AG10803 (cell line): ENCODE measurements around the gene CDKAL1.

Experiments
- DNase-seq: peaks from one replicate; pipeline ENCODE4 v3.0.0; 2010; ENCODE audit warnings: low read depth
- H3K4me3 ChIP-seq: 2 replicates; pipeline ENCODE4 v1.5.1; 2011; ENCODE audit warnings: mild to moderate bottlenecking, low read length, control low read depth
- TF ChIP-seq, protein P1 (sequence below): conservative IDR thresholded peaks from 2 replicates; pipeline ENCODE4 v1.5.1; 2011; ENCODE audit warnings: mild to moderate bottlenecking, low read length, control low read depth, inconsistent platforms

Gene CDKAL1

GRCh38 chr6:21067521-21067920, 533.3 kb downstream of the CDKAL1 start:
- no peak for DNase-seq
- TF ChIP-seq, protein P1, sequence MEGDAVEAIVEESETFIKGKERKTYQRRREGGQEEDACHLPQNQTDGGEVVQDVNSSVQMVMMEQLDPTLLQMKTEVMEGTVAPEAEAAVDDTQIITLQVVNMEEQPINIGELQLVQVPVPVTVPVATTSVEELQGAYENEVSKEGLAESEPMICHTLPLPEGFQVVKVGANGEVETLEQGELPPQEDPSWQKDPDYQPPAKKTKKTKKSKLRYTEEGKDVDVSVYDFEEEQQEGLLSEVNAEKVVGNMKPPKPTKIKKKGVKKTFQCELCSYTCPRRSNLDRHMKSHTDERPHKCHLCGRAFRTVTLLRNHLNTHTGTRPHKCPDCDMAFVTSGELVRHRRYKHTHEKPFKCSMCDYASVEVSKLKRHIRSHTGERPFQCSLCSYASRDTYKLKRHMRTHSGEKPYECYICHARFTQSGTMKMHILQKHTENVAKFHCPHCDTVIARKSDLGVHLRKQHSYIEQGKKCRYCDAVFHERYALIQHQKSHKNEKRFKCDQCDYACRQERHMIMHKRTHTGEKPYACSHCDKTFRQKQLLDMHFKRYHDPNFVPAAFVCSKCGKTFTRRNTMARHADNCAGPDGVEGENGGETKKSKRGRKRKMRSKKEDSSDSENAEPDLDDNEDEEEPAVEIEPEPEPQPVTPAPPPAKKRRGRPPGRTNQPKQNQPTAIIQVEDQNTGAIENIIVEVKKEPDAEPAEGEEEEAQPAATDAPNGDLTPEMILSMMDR, result no peak
- no peak overlapping the region for H3K4me3 ChIP-seq

DNA sequence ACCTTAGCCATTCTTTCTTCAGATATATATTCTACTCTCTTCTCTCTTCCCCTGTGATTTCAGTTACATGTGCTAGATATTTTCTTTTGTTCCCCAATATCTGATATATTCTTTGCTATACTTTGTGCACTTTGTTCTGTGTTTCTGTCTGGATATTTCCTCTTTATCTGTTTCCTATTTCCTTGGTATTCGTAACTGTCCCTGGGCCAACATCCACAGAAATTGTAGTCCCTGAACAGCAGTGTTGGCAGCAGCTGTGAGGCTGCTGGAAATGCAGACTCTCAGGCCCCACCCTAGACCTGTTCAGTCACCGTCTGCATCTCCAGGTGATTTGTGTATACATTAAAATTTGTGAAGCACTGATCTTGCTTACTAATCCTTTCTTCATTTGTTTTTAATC, 536.4 kb downstream of the CDKAL1 start:
- no peak for DNase-seq
- TF ChIP-seq, protein P1, result no peak
- no peak overlapping the region for H3K4me3 ChIP-seq

DNA sequence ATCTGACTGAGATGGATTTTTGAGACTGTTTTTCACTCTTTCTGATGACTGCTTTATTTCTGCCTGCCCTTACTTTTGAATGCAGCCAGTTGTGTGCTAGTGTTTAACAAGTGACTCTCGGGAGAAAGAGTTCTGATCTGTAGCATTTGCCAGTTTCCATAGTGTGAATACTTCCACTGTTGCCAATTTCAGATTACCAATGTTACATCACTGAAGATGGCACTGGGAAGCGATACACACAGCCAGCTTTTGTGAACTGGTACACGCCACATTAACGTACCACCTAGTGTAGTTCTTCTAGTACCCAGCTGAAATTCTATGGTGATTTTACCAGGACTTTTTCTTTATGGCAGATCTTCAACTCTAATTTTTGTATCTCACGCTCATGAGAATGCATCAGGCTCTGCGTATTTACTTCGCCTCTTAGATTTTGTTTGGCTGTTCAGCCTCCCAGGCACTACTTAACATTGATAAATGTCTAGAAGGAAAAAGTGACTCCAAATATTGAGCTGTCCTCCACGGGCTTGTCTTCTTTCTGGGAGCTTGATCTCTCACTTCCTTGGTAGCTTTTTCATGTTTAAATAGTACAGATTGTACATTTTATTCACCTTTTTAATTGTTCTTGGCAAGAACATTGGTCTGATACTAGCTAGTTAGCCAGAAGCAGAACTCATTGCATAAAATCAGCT, 537.7 kb downstream of the CDKAL1 start:
- DNase-seq, result no peak
- TF ChIP-seq, protein P1, result no peak
- H3K4me3 ChIP-seq, result no peak overlapping the region

GRCh38 chr6:21073318-21073839, 539.1 kb downstream of the CDKAL1 start:
- TF ChIP-seq, protein P1, result no peak
- no peak for DNase-seq
- H3K4me3 ChIP-seq, result no peak overlapping the region

GRCh38 chr6:21074484-21074883, 540.2 kb downstream of the CDKAL1 start:
- DNase-seq, result no peak
- TF ChIP-seq, protein P1, result no peak

GRCh38 chr6:21075986-21076385, 541.7 kb downstream of the CDKAL1 start:
- no peak overlapping the region for H3K4me3 ChIP-seq
- TF ChIP-seq, protein P1, result no peak
- DNase-seq, result no peak

More at GRCh38 chr6:21074484-21074883, 540.2 kb downstream of the CDKAL1 start:
- no peak overlapping the region for H3K4me3 ChIP-seq

DNA sequence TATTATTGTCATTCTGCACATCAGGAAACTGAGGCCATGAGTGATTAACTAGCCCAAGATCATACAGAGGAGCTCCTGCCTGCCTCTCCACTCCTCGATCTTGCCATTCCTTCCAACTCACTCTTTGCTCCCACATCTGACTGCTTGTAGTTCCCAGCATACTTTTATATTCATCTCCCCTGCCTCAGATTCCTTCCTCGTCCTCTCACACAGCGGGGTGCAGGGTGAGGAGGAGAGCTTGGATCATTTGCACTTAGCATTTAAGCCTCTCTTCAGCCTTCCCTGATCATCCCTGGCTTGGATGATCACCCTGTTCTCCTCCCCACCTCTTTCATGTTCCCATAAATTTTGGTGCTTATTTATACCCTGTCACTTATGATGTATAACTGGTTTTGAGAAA, 544.2 kb downstream of the CDKAL1 start:
- no peak for DNase-seq
- TF ChIP-seq, protein P1, result no peak
- no peak overlapping the region for H3K4me3 ChIP-seq
